Chondrocyte (in vitro differentiated cells): Measurements from ENCODE around the gene PRL. TPM values are rescaled to one million over a fixed set of nuclear protein-coding genes. Genes with fewer than 3 reads are reported as not detected.
A peak's percentile ranks its signal among the peaks of the same experiment; 100 is the strongest.

ENCODE experiments used
- DNase-seq: peaks from one replicate; pipeline ENCODE4 v3.0.0; 2021; ENCODE audit warnings: mixed read lengths, low spot score
- H3K27ac Mint-ChIP-seq: one replicate; pipeline ENCODE4 v1.8.0; 2021; ENCODE audit warnings: mild to moderate bottlenecking, moderate library complexity, mixed read lengths; ENCODE audit not compliant: unreplicated experiment
- H3K27me3 Mint-ChIP-seq: 2 replicates; pipeline ENCODE4 v1.8.0; 2021; ENCODE audit warnings: low read depth, mixed read lengths
- H3K36me3 Mint-ChIP-seq: 2 replicates; pipeline ENCODE4 v1.8.0; 2021; ENCODE audit warnings: low read depth, mixed read lengths
- H3K4me1 Mint-ChIP-seq: 2 replicates; pipeline ENCODE4 v1.8.0; 2021; ENCODE audit warnings: low read depth, mild to moderate bottlenecking, mixed read lengths
- H3K4me3 Mint-ChIP-seq: one replicate; pipeline ENCODE4 v1.8.0; 2021; ENCODE audit warnings: mild to moderate bottlenecking, moderate library complexity, mixed read lengths; ENCODE audit not compliant: unreplicated experiment
- H3K9me3 Mint-ChIP-seq: 2 replicates; pipeline ENCODE4 v1.8.0; 2021; ENCODE audit warnings: low read depth, mixed read lengths
- CTCF ChIP-seq: fragments of 200-600 bp; sonication (generic); IDR thresholded peaks from 2 replicates; pipeline ENCODE4 v1.5.0; 2021; ENCODE audit warnings: antibody characterized with exemption, mild to moderate bottlenecking, moderate library complexity
- total RNA-seq: library from RNA; stranded (reverse); gene quantifications from 3 replicates; pipeline ENCODE4 v1.2.1, GENCODE V29; 2021

The PRL gene
- total RNA-seq, 1 donor from 2014 or later: not detected

GRCh38 chr6:22249711-22250350, 47.0 kb downstream of the PRL start:
- Mint-ChIP-seq H3K4me3 (no peak overlapping the region), H3K27ac (no peak overlapping the region), H3K27me3 (no peaks in the 10 kb centered on the region), H3K36me3 (no peaks in the 10 kb centered on the region), H3K9me3 (peaks cover 2% of the 10 kb centered on the region), H3K4me1 (peaks cover 58% of the 10 kb centered on the region)
- no peak for TF ChIP-seq CTCF
- no peak for DNase-seq

- peaks cover 8% of the 10 kb centered on the region for H3K9me3 Mint-ChIP-seq
- peak; percentile 14 for TF ChIP-seq CTCF
- H3K36me3 Mint-ChIP-seq: peaks cover under 1% of the 10 kb centered on the region
- no peak for DNase-seq
- peak overlapping the region; percentile 93 for H3K27ac Mint-ChIP-seq
- peaks cover 48% of the 10 kb centered on the region for H3K4me1 Mint-ChIP-seq
- H3K4me3 Mint-ChIP-seq: no peak overlapping the region
- H3K27me3 Mint-ChIP-seq: no peaks in the 10 kb centered on the region
These were observed 48.1 kb downstream of the PRL start for GRCh38 chr6:22248513-22249308.

GRCh38 chr6:22247916-22248482, 48.8 kb downstream of the PRL start:
- Mint-ChIP-seq H3K36me3 (peaks cover 6% of the 10 kb centered on the region), H3K27me3 (no peaks in the 10 kb centered on the region), H3K4me1 (peaks cover 48% of the 10 kb centered on the region), H3K27ac (no peak overlapping the region), H3K9me3 (peaks cover 16% of the 10 kb centered on the region), H3K4me3 (no peak overlapping the region)
- DNase-seq: no peak
- no peak for TF ChIP-seq CTCF

- no peak for DNase-seq
- Mint-ChIP-seq H3K27ac (peak overlapping the region; percentile 43), H3K4me1 (peaks cover 43% of the 10 kb centered on the region), H3K4me3 (no peak overlapping the region), H3K27me3 (no peaks in the 10 kb centered on the region), H3K9me3 (peaks cover 32% of the 10 kb centered on the region), H3K36me3 (peaks cover 11% of the 10 kb centered on the region)
- TF ChIP-seq CTCF: no peak
These were observed 56.8 kb downstream of the PRL start for GRCh38 chr6:22240025-22240424.

- TF ChIP-seq CTCF: no peak
- Mint-ChIP-seq H3K4me3 (no peak overlapping the region), H3K27me3 (no peaks in the 10 kb centered on the region), H3K36me3 (peaks cover 11% of the 10 kb centered on the region), H3K9me3 (peaks cover 34% of the 10 kb centered on the region), H3K4me1 (peaks cover 43% of the 10 kb centered on the region), H3K27ac (peak overlapping the region; percentile 43)
- no peak for DNase-seq
These were observed 57.4 kb downstream of the PRL start for GRCh38 chr6:22239261-22239921.
